Osteocyte (in vitro differentiated cells): ENCODE results near the gene XDH. TPM values are rescaled to one million over a fixed set of nuclear protein-coding genes. Genes with fewer than 3 reads are reported as not detected.
A peak's percentile ranks its signal among the peaks of the same experiment; 100 is the strongest.

Experiments
- DNase-seq: peaks from one replicate; pipeline ENCODE4 v3.0.0; 2021; ENCODE audit warnings: mixed read lengths; ENCODE audit not compliant: unreplicated experiment; ENCODE audit errors: extremely low spot score
- H3K27ac Mint-ChIP-seq: one replicate; pipeline ENCODE4 v1.8.0; 2021; ENCODE audit warnings: mild to moderate bottlenecking, mixed read lengths; ENCODE audit not compliant: unreplicated experiment
- H3K27me3 Mint-ChIP-seq: one replicate; pipeline ENCODE4 v1.8.0; 2021; ENCODE audit warnings: mixed read lengths; ENCODE audit not compliant: unreplicated experiment
- H3K36me3 Mint-ChIP-seq: one replicate; pipeline ENCODE4 v1.8.0; 2021; ENCODE audit warnings: mixed read lengths; ENCODE audit not compliant: unreplicated experiment
- H3K4me1 Mint-ChIP-seq: one replicate; pipeline ENCODE4 v1.8.0; 2021; ENCODE audit warnings: mixed read lengths; ENCODE audit not compliant: unreplicated experiment
- H3K4me3 Mint-ChIP-seq: one replicate; pipeline ENCODE4 v1.8.0; 2021; ENCODE audit warnings: mild to moderate bottlenecking, moderate library complexity, mixed read lengths; ENCODE audit not compliant: unreplicated experiment
- H3K9me3 Mint-ChIP-seq: one replicate; pipeline ENCODE4 v1.8.0; 2021; ENCODE audit warnings: mixed read lengths; ENCODE audit not compliant: unreplicated experiment
- total RNA-seq: library from RNA; stranded (reverse); gene quantifications from 2 replicates; pipeline ENCODE4 v1.2.1, GENCODE V29; 2021
- TF ChIP-seq, protein P1 (sequence below): fragments of 200-600 bp; sonication (generic); IDR thresholded peaks from 2 replicates; pipeline ENCODE4 v1.5.0; 2021; ENCODE audit warnings: antibody characterized with exemption, mild to moderate bottlenecking, moderate library complexity

XDH gene
- total RNA-seq, 1 donor from 2014 or later, result 0.99 TPM

DNA sequence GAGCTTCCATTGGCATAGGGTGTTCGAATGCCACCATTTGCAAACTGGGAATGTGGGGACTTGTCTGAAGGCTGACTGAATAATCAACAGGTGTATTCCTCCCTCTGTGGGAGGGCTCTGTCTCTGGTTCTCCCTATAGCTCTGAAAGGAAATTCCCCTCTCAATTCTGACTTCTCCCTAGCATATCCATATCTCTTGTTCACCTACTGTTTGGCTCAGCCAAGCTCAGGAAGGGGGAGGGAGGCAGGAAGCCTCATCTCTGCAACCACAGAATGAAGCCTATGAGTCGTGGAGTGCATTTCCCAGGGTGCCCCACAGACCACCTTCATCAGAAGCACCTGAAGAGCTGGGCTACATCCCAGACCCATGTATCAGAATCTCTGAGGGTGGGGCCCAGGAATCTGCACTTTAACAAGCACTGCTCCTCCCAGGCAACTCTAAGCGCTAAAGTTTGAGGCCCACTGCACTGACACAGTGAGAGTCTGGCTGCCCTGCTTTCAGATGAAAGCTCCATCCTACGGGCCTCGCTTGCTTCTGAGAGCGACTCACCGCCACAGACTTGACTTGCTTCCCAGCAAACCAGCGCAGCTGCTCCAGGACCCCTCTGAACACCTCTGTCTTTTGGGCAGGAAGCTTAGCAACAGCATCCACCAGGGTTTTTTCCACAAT is 32.0 kb downstream of the XDH start:
- DNase-seq, result peak; percentile 54
- TF ChIP-seq, protein P1, sequence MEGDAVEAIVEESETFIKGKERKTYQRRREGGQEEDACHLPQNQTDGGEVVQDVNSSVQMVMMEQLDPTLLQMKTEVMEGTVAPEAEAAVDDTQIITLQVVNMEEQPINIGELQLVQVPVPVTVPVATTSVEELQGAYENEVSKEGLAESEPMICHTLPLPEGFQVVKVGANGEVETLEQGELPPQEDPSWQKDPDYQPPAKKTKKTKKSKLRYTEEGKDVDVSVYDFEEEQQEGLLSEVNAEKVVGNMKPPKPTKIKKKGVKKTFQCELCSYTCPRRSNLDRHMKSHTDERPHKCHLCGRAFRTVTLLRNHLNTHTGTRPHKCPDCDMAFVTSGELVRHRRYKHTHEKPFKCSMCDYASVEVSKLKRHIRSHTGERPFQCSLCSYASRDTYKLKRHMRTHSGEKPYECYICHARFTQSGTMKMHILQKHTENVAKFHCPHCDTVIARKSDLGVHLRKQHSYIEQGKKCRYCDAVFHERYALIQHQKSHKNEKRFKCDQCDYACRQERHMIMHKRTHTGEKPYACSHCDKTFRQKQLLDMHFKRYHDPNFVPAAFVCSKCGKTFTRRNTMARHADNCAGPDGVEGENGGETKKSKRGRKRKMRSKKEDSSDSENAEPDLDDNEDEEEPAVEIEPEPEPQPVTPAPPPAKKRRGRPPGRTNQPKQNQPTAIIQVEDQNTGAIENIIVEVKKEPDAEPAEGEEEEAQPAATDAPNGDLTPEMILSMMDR, result no peak
- Mint-ChIP-seq H3K4me1 (peaks cover 9% of the 10 kb centered on the region), H3K4me3 (no peak overlapping the region), H3K36me3 (peaks cover 1% of the 10 kb centered on the region), H3K9me3 (no peaks in the 10 kb centered on the region), H3K27ac (no peak overlapping the region), H3K27me3 (no peaks in the 10 kb centered on the region)

DNA sequence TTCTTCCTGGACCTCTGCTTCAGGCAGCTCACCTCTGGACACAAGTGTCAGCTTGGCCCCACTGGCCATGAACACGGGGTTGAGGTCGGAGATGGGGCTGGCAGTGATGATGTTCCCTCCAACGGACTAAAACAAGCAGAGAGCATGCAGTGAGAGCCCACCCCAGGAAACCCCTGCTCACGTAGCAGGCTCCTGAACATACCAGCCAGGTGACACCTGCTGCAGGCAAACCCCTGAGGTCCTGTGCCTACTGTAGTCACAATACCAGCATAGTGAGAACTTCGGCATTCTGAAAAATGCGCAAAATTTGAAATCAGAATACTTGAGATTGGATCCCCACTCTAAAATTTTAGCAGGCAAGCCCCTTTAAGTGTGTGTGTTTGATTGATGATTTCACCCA is 32.9 kb downstream of the XDH start:
- peaks cover 9% of the 10 kb centered on the region for H3K4me1 Mint-ChIP-seq
- H3K4me3 Mint-ChIP-seq, result no peak overlapping the region

DNA sequence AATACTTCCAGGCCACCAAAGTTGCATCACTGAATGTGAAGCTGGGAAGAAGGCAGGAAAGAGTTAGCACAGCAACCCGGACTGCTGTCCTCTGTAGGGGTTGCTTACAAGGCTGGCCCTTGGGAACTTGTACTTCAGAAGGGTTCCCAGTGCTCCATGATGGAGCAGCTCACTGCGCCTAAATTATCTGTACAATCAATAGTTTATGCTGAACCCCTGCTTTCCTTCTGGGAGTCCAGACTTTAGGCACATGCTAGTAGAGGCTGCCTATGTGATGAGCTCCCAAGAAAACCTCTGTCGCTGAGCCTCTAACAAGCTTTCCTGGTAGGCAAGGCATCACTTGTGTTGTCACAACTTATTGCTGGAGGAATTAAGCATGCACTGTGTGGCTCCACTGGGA is 34.3 kb downstream of the XDH start:
- TF ChIP-seq, protein P1, result no peak

More for the DNA sequence above, 32.9 kb downstream of the XDH start:
- Mint-ChIP-seq H3K36me3 (peaks cover 1% of the 10 kb centered on the region), H3K27me3 (no peaks in the 10 kb centered on the region), H3K9me3 (no peaks in the 10 kb centered on the region), H3K27ac (no peak overlapping the region)
- DNase-seq, result no peak
- TF ChIP-seq, protein P1, result no peak

DNA sequence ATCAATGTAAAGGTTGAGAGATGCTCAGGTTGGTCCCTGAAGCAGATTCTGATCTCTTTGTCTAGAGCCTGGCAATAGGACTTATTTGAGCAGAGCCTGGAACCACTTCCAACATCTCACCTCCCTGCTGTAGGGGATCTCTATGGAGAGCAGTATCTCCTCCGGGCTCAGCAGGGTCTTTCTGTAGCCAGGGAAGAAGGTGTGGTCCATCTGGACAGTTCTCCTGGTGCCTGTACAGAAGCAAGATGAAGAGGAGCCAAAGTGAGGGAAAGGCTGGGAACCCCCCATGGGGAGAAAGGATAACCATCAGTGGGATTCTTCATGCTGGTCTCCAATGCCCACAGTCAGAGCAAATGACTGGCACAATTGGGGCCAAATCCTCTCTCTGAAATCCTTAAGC is 34.8 kb downstream of the XDH start:
- TF ChIP-seq, protein P1, result no peak
- no peaks in the 10 kb centered on the region for H3K9me3 Mint-ChIP-seq
- H3K27me3 Mint-ChIP-seq, result no peaks in the 10 kb centered on the region
- H3K36me3 Mint-ChIP-seq, result peaks cover 1% of the 10 kb centered on the region
- H3K4me3 Mint-ChIP-seq, result no peak overlapping the region
- no peak overlapping the region for H3K27ac Mint-ChIP-seq
- peaks cover 8% of the 10 kb centered on the region for H3K4me1 Mint-ChIP-seq
- DNase-seq, result no peak

More for the DNA sequence above, 34.3 kb downstream of the XDH start:
- Mint-ChIP-seq H3K4me3 (no peak overlapping the region), H3K36me3 (peaks cover 1% of the 10 kb centered on the region), H3K27ac (no peak overlapping the region), H3K4me1 (peaks cover 9% of the 10 kb centered on the region), H3K27me3 (no peaks in the 10 kb centered on the region), H3K9me3 (no peaks in the 10 kb centered on the region)
- no peak for DNase-seq

DNA sequence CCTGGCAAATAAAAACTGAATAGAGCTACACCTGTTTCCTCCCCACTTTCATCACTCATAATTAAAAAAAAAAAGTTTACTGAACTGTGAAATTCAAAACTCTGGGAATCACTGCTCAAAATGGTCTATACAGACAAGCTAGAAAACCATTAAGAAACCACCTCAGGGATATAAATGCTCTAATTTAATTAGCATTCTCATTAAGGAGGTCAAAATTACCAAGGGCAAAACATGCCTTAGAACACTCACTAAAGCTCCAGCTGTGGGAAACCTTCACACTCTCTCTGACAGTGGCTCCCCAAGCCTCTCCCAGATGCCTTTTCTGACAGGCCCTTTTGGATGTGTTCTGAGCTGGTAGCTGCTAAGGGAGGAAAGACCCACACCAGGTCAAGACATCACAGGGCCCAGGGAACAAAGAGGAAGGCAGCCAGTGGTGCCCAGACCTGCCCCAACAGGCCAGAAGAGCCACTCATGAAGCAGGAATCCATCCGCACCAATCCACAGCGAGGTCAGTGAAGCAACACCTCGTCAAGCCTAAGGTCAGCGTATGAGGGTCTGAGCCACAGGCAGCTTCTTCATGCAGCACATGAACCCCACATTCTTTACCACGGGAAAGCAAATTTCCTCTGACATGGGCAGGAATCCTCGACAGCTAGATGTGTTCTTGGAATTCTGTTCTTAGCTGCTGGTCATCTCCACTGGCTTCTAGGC is 35.6 kb downstream of the XDH start:
- Mint-ChIP-seq H3K27ac (no peak overlapping the region), H3K36me3 (peaks cover 1% of the 10 kb centered on the region), H3K4me1 (no peaks in the 10 kb centered on the region), H3K4me3 (no peak overlapping the region), H3K27me3 (no peaks in the 10 kb centered on the region), H3K9me3 (no peaks in the 10 kb centered on the region)
- TF ChIP-seq, protein P1, result no peak
- DNase-seq, result no peak
